HG02759 (cell line): ENCODE results near the gene BEND3.
"Not testable (repeated sequence)": the region's sequence is repeated elsewhere in the genome, so short reads cannot be mapped to it uniquely, and the experiment has no call there.

Experiments used
- ATAC-seq: cut with Tn5 transposase; IDR thresholded peaks from one replicate; pipeline ENCODE4 v1.9.1; 2021; ENCODE audit warnings: mild to moderate bottlenecking, moderate library complexity; ENCODE audit not compliant: unreplicated experiment

BEND3 gene

DNA sequence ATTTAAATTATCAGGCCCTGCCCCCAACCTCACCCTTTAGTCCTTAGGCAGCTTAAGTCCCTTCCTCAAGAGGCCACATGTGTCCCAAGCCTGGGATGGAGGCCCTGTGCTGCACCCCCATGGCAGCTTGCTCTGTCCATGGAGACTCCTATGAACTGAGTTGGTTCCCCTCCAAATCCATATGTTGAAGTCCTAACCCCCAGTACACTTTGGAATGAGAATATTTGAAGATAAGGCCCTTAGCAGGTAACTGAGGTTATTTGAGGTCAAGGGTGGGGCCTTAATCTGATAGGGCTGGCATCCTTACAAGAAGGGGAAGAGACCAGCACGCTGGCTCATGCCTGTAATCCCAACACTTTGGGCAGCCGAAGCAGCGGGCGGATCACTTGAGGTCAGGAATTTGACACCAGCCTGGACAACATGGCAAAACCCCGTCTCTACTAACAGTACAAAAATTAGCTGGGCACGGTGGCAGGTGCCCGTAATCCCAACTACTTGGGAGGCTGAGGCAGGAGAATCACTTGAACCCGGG, 6.7 kb upstream of the BEND3 start:
- no peak for ATAC-seq

DNA sequence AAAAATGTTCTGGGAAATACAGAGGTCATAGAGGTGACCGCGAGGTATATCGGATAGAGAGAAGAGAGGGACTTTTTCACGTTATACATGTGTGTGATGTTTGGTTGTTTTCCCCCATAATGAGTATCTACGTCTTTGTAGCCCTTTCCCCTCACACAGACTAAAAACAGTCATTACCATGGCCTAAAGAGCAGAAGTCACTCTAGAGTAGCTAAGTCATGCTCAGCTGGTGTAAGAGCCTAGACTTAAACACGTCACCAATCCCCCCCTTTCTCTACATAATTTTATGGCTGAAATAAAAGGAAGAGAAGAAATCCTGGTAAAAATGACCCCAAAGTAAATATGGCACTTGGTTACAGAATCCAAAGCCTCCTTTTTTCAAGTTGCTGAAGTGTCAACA, 6.0 kb upstream of the BEND3 start:
- no peak for ATAC-seq

DNA sequence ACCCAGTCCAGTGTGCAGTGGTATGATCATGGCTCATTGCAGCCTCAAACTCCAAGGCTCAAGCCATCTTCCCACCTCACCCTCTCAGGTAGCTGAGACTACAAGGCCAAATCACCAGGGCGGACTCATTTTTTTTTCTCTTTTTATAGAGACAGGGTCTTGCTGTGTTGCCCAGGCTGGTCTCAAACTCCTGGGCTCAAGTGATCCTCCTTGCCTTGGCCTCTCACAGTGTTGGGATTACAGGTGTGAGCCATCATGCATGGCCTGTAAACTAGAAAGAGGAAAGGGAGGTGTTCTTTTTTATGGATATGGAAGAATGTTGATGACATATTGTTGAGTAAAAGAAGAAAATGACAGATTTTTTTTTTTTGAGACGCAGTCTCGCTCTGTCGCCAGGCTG, 5.1 kb upstream of the BEND3 start:
- ATAC-seq, result no peak

DNA sequence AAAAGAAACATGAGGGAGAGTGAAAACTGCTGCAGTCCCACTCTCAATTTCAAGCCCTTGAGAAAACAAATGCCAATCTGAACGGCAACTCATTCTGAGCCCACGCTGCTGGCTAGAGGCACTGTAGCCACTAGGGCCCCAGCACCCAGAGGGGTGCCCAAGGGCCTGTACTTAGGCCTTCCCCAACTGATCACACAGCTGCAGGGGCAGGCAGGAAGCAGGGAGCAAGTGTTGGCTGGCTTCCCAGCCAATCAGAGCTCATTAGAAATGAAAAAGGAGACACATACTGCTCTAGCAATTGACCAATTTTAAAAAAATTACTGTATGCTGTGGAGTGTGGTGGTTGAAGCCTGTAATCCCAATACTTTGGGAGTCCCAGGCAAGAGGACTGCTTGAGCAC, 3.7 kb upstream of the BEND3 start:
- ATAC-seq, result no peak

DNA sequence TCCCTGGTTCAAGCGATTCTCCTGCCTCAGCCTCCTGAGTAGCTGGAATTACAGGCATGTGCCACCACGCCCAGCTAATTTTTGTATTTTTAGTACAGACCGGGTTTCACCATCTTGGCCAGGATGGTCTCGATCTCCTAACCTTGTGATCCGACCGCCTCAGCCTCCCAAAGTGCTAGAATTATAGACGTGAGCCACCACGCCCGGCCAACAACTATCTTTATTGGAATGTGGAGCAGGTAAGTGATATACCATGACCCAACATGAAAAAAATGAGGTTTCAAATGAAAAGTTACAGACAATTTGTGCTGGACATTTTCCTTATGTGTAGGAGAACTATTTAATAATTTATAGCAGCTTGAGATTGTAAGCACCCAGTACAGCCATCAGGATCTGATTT, 3.2 kb upstream of the BEND3 start:
- ATAC-seq, result not testable (repeated sequence)

DNA sequence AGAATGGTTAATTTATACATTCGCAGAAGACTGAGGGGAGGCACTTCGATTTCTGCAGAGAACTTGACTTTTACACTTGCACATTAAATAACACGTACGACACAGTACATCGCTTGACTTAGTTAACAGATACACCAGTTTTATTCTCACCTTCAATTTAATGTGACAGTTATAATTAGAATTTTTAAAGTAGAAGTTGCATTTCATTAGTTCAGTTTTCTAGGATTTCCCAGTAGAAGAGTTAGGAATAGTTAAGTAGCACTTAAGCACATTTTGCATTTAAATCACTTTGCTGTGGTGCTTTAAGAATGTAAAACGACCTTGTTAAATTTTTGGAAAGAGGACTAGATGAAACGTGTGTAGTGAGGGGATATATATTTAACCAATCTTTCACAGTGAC, 1.6 kb upstream of the BEND3 start:
- no peak for ATAC-seq

DNA sequence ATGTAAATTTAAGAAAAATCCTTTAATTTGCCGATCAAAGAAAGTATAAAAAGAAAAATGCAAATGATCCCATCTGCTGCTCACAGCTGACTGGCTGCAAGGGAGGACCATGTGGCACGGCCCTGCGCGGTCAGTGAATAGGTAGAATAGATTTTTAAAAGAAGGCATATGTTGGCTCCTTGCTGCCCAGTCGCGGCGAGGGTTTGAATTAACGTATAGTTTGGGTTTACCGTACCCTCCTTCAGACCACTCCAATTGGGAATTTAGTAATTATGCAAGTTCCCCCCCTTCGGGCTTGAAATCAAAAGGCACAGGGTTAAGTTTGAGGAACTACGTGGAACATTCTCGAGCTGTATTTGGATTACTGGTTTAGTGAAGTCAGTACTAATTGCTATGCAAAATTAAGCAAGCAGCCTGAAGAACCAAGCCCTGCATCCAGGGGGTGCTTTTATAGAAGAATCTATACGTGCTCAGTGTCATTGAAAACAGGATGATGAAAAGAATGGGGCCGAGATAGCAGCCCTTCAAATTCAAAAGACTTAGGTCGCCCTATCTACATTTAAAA, 1.1 kb upstream of the BEND3 start:
- ATAC-seq, result no peak

DNA sequence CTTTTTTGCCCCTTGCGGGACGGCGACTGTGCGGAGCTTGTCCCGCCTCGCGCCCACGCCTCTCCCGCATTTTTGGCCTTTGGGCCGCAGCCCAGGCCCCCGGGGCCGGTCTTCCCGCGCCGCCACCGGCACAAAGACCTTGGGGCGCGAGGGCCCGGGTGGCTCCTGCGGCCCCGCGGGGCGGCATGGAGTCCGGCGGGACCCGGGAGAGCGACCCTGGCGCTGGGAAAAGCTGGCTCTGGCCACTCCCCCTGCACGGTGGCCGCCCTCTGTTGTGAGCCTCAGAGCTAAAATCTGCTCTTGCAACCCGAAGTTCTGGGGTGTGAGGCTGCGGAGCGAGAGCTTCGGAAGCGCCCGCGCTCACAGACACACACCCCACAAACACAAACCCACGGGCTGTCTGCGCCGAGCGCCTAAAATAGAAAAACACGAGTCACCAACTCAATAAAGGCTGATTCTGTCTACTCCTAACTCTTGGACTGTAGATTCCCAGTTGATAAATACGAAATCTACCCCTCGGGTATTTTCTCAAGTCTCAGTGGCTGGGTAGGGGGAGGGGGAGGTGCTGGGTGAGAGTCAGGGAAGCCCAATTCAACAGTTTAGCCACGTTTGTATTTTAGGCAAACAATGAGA, 496 bp upstream of the BEND3 start:
- ATAC-seq, result no peak

DNA sequence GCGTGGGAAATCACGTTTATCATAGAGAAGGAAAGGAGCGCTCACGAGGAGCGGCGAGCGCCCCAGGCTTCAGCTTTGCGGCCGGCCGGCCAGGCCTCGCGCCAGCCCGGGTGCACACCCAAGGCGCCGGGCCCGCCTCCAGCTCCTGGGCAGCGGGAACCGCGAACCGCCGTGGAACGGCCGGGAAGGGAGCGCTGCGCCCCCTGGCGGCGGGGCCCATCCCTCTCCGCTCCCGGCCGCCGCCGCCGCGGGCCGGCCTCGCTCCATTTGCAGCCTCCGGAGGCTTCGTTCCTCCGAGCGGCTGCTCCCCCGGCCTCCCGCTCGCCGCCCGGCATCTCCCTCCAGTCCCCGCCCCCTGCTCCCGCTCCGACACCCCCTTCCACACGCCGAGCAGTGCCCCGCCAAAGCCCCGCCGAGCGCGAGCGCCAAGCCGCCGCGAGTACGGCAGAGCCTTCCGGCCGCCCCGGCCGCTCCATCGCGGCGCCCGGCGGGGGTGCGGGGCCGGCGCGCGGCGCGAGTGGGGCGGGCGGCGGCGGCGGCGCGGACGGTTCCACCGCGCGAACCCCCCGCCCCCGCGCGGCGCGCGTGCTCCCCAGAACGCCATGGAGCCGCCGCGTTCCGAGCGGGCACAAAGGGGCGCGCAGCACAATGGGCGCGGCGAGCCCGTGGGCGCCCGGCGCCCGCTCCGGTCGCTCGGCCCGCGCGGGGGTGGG, 946 bp downstream of the BEND3 start:
- peak; percentile 76 for ATAC-seq

DNA sequence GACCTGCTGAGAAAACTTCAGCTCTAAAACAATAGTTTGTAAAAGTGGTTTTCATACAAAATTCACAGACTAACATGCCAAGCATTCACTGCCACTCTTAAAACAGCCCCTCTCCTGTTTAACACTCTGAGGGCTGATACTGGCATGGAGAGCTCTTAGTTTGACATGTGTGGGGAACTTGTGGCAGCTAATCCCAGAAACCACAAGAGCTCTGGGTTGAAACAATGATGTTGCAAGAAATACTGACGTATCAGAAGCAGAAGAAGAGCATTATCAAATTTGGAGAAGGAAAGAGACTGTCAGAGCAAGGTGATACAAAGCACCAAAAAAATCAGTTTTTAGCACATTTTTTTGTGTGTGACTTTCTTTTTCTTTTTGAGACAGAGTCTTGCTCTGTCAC, 5.1 kb downstream of the BEND3 start:
- ATAC-seq, result no peak

DNA sequence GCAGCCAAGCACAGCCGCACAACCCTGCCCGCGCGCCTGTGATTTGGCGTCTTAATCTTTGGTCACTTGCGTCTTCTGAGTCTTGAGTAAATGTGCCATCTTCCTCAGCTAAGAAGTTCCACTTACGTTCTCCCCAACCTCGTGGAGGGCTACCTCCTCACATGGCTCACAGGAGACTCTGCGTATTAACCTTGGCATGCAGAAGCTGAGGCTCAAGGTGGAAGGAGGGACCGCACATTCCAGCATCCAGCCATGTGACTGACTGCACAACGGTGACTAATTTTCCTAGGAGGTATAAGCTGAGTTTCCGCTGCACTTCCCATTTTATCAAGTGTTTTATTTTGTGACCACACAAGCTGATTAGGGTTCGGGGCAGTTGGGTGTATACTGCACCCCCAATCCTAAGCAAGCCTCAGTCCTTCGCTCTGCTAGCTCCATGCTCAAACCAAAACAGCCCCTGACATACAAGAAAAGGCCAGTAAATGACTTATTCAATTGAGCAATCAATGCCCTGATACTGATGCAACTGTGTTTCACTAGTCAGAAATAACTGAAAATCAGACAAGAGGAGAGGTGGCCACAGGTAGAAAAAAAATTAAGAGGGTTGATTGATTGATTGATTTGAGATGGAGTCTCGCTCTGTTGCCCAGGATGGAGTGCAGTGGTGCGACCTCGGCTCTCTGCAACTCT, 7.0 kb downstream of the BEND3 start:
- ATAC-seq, result no peak

DNA sequence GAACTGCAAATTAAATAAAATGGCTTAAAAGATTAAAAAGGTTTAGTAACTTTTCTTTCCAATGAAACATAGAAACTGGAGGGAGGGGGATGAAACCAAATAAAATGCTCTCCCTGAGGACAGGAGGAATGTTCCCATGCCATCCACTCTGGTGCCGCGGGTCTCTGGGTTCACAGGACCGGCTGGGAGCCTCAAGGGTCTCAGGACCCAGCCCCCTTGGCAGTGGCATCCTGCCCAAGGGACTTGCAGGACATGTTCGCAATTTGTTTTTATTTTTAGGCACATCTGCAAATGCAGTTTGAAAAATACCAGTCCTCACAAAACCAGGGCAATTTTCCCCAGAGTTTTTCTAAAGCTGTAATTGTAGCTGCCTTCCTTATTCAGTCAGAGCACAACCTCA, 7.5 kb downstream of the BEND3 start:
- ATAC-seq, result no peak

DNA sequence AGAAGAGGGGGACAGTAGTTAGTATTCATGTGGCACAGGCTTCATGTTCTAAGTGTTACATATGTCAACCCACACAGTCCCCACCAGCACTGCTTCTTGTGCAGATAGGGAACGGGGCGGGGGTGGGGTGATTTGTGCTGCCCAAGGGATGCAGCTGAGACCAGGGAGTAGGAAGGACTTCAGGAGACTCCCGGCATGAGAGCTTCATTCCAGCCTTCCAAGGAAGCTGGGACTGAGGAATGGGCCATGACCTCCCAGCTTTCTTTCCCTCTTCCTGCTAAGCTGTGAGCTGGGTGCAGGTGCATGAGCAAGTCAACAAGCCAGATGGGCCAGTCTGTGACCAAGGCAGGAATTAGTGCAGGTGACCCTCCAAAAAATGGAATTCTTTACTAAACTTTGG, 9.2 kb downstream of the BEND3 start:
- ATAC-seq, result no peak

DNA sequence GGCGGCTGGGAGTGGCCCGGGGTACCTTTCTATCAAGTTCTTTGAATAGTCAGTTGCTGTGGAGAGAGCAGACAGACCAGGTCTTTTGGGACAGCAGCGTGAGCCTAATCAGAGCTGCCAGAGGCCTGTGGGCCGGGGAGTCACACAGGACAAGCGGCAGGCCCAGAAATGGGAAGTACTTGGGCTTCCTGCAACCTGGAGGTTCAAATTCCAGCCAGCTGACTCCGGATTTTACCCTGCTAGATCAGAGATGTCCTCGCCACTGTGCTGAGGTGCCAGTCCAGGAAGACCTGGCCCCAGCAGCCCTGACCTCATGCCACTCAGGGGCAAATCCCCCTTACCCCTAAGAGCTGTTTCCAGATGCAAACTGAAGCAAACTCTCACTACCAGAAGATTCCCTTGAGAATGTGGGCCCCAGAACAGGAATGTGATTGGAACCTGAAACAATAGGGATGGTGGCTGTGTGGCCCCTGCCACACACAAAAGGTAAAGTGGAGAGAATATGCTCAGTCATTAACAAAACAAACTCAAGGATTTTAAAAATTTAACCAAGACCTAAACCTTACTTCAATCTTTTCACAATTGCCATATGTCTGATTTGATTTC, 9.7 kb downstream of the BEND3 start:
- no peak for ATAC-seq

DNA sequence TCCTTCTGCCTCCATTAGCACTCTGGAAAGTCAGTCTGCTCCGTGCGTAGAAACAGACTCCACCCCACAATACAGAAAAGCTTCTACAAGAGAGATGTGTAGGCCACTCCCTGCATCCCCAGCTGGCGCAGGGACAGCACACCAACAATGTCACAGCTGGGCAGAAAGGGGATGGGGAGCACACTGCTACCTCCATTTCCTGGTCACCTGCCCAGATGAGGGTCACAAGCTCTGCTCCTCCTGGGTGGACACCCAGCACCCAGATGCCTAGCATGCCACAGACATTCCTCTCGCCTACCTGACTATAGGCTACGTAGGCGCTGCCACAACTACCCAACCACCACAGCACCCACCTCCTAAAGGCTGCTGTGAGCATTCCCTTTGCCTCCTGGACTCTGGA, 12.2 kb downstream of the BEND3 start:
- ATAC-seq, result no peak

DNA sequence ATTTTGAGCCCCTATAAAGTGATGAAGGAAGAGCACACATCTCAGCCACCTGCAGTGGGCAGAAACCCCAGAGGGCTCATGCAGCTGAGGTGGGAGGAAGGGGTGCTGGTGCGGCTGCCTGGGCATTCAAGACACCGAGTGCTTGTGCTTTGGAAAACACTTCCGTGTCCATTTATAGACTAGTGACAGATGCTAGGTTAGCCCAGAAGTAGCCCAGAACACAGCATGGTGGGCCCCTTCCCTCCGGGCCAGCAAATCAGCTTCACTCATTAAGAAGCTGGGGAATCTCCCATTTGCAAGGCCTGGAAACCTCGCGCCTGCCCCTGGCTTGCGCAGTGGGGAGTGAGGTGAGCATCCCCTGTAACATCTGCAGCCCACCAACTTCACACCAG, 12.9 kb downstream of the BEND3 start:
- no peak for ATAC-seq

DNA sequence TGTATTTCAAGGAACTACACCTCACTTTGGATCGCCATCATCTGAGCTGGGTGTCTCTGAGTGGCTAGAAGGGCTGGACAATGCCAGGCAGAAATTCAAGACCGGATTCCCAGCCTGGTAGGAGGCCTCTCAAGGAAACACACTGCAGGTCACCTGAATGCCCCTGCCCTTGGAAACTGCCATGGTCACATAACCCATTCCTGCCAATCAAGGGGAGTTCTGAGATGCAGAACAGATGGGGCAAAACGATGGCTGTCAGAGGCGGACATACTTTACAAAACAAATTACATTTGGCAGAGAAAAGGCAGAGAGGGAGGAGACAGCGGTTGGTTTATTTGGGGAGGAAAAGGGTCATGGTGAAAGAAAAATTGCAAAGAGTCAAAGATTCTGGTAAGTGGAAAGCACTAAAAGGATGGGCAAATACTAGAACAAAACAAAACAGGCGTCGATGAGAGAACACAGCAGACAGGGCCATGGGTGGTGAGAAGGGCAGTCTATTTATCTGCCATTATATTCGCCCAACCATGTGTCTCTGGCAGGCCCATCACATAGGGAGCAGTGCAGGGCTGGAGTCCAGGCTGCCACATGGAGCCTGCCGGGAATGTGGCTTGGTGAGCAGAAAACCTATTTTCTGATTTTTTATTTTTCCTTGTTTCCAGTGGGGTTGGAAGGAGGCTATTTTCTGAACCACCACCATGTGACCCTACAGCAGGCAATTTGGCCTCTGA, 13.5 kb downstream of the BEND3 start:
- ATAC-seq, result no peak

DNA sequence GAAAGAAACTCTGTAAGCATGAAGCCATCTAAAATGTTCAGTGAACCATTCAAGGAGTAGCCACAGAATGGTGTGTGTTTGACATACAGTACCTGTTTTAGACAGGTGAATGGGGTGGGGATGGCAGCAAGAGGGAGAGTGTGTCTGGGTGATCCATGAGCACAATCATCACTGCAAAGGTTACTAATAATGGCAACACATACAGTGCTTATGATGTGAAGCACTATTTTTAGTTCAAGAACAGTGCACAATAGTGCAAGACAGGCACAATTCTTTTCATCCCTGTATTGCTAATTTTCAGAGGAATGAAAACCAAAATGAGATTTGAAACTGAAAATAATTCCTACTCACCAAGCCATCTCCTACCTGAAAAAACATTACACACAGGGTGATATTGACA, 14.1 kb downstream of the BEND3 start:
- no peak for ATAC-seq

DNA sequence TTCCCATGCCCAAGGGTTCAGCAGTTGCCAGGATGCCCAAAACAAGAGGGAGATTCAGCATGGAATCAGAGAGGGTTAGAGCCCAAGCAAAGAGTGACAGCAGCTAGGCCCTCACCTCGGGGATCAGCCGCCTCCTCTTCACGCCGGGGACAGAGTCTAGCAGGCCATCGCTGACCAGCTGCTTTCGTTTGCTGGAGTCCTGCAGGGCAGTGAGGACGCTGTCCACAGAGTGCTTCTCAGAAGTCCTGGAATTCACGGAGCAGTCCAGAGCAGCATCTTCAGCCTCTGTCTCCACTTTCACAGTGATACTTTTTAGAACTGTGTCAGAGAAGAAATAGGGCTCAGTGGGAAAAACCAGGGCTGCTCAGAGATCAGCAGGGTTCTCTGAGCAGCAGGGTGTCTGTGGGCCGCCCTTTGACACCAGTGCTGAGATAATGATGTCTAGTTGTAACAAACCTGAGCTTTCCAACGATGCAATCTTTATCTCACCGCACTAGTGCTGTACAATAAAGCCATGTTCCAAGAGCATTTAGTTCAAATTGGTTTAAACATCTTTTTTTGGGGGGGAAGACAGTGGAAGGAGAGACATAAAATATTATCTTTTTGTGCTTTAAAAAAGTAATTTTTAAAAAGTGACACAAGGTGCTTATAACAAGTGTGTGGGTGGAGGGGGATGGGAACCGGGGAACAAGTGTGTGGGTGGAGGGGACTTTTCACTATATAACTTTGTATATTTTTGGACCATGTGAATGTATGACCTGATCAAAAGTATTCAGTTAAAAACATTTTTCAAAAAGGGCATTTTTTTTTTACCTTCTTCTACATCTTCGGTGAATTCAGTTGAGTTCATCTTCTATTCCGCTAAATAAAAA, 16.6 kb downstream of the BEND3 start:
- no peak for ATAC-seq

DNA sequence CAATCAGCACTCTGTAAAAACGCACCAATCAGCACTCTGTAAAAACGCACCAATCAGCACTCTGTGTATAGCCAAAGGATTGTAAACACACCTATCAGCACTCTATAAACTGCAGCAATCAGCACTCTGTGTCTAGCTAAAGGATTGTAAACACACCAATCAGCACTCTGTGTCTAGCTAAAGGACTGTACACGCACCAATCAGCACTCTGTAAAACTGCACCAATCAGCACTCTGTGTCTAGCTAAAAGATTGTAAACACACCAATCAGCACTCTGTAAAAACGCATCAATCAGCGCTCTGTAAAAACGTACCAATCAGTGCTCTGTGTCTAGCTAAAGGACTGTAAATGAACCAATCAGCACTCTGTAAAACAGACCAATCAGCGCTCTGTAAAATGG, 30.9 kb downstream of the BEND3 start:
- not testable (repeated sequence) for ATAC-seq
